Natural killer cell (primary cell): ENCODE results near the gene RNASE1. TPM values are rescaled to one million over a fixed set of nuclear protein-coding genes. Genes with fewer than 3 reads are reported as not detected.

Experiments used
- ATAC-seq, 3 donors: fragments of 150-1000 bp in 2 of 3; fragments of 200-7000 bp in 1 of 3; cut with Tn5 transposase; 1 replicate in 1 of 3; 2 replicates in 2 of 3; pipeline ENCODE4 v1.10.0; 2021; ENCODE audit warnings: mild to moderate bottlenecking in 2 of 3, moderate library complexity in 2 of 3
- DNase-seq, 2 donors: peaks; one replicate each; pipeline versions ENCODE4 v3.0.0 to v3.0.0-alpha.2; 2013 to 2021; ENCODE audit warnings: mixed read lengths in 1 of 2
- H3K27ac ChIP-seq: one replicate; pipeline ENCODE4 v1.5.1; 2013; ENCODE audit warnings: mild to moderate bottlenecking, low read length
- H3K27me3 ChIP-seq: one replicate; pipeline ENCODE4 v1.6.1; 2013; ENCODE audit warnings: low read length; ENCODE audit not compliant: control insufficient read depth, insufficient read depth
- H3K36me3 ChIP-seq: one replicate; pipeline ENCODE4 v1.6.1; 2013; ENCODE audit warnings: low read length; ENCODE audit not compliant: control insufficient read depth, insufficient read depth
- H3K4me1 ChIP-seq: one replicate; pipeline ENCODE4 v1.6.1; 2013; ENCODE audit warnings: low read length; ENCODE audit not compliant: control insufficient read depth, insufficient read depth
- H3K4me3 ChIP-seq: one replicate; pipeline ENCODE4 v1.5.1; 2013; ENCODE audit warnings: low read length
- H3K9me3 ChIP-seq: one replicate; pipeline ENCODE4 v1.6.1; 2013; ENCODE audit warnings: low read length; ENCODE audit not compliant: control insufficient read depth, insufficient read depth
- H3K27ac Mint-ChIP-seq, 2 donors: one replicate each; pipeline ENCODE4 v1.8.0; 2022; ENCODE audit warnings: mild to moderate bottlenecking in 2 of 2, mixed read lengths in 2 of 2, moderate library complexity in 1 of 2
- H3K27me3 Mint-ChIP-seq, 2 donors: one replicate each; pipeline ENCODE4 v1.8.0; 2022; ENCODE audit warnings: low read depth in 2 of 2, mixed read lengths in 2 of 2
- H3K36me3 Mint-ChIP-seq: one replicate; pipeline ENCODE4 v1.8.0; 2022; ENCODE audit warnings: mixed read lengths
- H3K4me1 Mint-ChIP-seq, 2 donors: one replicate each; pipeline ENCODE4 v1.8.0; 2022; ENCODE audit warnings: mixed read lengths in 2 of 2
- H3K4me3 Mint-ChIP-seq: one replicate; pipeline ENCODE4 v1.8.0; 2022; ENCODE audit warnings: mild to moderate bottlenecking, moderate library complexity, mixed read lengths
- H3K9me3 Mint-ChIP-seq, 2 donors: one replicate each; pipeline ENCODE4 v1.8.0; 2022; ENCODE audit warnings: mixed read lengths in 2 of 2
- CTCF ChIP-seq: fragments of 200-600 bp; IDR thresholded peaks from one replicate; pipeline ENCODE4 v1.8.0; 2022; ENCODE audit warnings: antibody characterized with exemption
- WGBS: methylation state at CpG from one replicate; pipeline ENCODE4 v1.1.7; 2013; ENCODE audit warnings: missing lambda C conversion rate; ENCODE audit not compliant: insufficient coverage; 5-methylcytosine and 5-hydroxymethylcytosine counted together
- intact Hi-C: fragments of 100-400 bp; cut with micrococcal nuclease; formaldehyde crosslinking; loops from one replicate; pipeline ENCODE4 v1.14.2; 2022
- total RNA-seq, 4 donors: library from RNA; stranded (reverse); fragments of 120-200 nt in 1 of 4; gene quantifications; one replicate each; pipeline versions ENCODE4 v1.2.3 to v1.2.4, GENCODE V29; 2013 to 2022

RNASE1 gene
- total RNA-seq, 3 donors from 2014 or later (not counting 1 experiment from before 2014, with no cell fraction given) = not detected

GRCh38 chr14:20757965-20758364 is 44.7 kb downstream of the RNASE1 start:
- H3K27ac ChIP-seq = no peak overlapping the region
- H3K9me3 ChIP-seq = no peaks in the 10 kb centered on the region
- Mint-ChIP-seq H3K9me3 (no peaks in the 10 kb centered on the region), H3K4me3 (no peak overlapping the region), H3K27me3 (no peaks in the 10 kb centered on the region), H3K27ac (no peak overlapping the region), H3K4me1 (peaks cover 0 to 5% of the 10 kb centered on the region in 2 donors), H3K36me3 (no peaks in the 10 kb centered on the region)
- peak; percentile 21 to 61 for DNase-seq
- H3K4me1 ChIP-seq = no peaks in the 10 kb centered on the region
- ATAC-seq = peak in 1 of 3 donors; percentile 59
- intact Hi-C loops = loop anchor here (1.0 to 5.0 kb wide), 3 partner anchors 97 to 213 kb away; no protein-coding TSS in a partner anchor
- H3K27me3 ChIP-seq = no peaks in the 10 kb centered on the region
- H3K36me3 ChIP-seq = no peaks in the 10 kb centered on the region
- H3K4me3 ChIP-seq = no peak overlapping the region
- TF ChIP-seq CTCF = peak; percentile 46
- 50% methylated on average over 4 of the region's 4 CpGs for WGBS

- Histone ChIP-seq H3K9me3 (peaks cover 10% of the 10 kb centered on the region), H3K4me1 (no peaks in the 10 kb centered on the region), H3K27me3 (no peaks in the 10 kb centered on the region), H3K36me3 (no peaks in the 10 kb centered on the region), H3K4me3 (no peak overlapping the region), H3K27ac (no peak overlapping the region)
- ATAC-seq (no peak), DNase-seq (no peak)
- intact Hi-C loops = loop anchor here (5.0 kb wide), 1 partner anchor 117 kb away; no protein-coding TSS in a partner anchor
- Mint-ChIP-seq H3K4me3 (no peak overlapping the region), H3K4me1 (peaks cover 0 to 5% of the 10 kb centered on the region in 2 donors), H3K36me3 (peaks cover 7% of the 10 kb centered on the region), H3K9me3 (peaks cover 0 to 6% of the 10 kb centered on the region in 2 donors), H3K27ac (no peak overlapping the region), H3K27me3 (peaks cover 6 to 18% of the 10 kb centered on the region in 2 donors)
- no peak for TF ChIP-seq CTCF
- 87% methylated on average over 6 of the region's 6 CpGs for WGBS
Measured at GRCh38 chr14:20755037-20755436, 47.6 kb downstream of the RNASE1 start.

GRCh38 chr14:20754308-20754707 is 48.3 kb downstream of the RNASE1 start:
- WGBS = 95% methylated on average over 1 of the region's 2 CpGs
- Histone ChIP-seq H3K4me3 (no peak overlapping the region), H3K36me3 (no peaks in the 10 kb centered on the region), H3K4me1 (no peaks in the 10 kb centered on the region), H3K9me3 (peaks cover 10% of the 10 kb centered on the region), H3K27ac (no peak overlapping the region), H3K27me3 (no peaks in the 10 kb centered on the region)
- Mint-ChIP-seq H3K9me3 (peaks cover 0 to 6% of the 10 kb centered on the region in 2 donors), H3K27ac (no peak overlapping the region), H3K36me3 (peaks cover 7% of the 10 kb centered on the region), H3K4me1 (peaks cover 0 to 5% of the 10 kb centered on the region in 2 donors), H3K4me3 (no peak overlapping the region), H3K27me3 (peaks cover 6 to 20% of the 10 kb centered on the region in 2 donors)
- ATAC-seq = no peak
- intact Hi-C loops = no loop called here
- no peak for TF ChIP-seq CTCF
- DNase-seq = no peak

GRCh38 chr14:20751963-20752562 is 50.6 kb downstream of the RNASE1 start:
- Histone ChIP-seq H3K9me3 (peaks cover 10% of the 10 kb centered on the region), H3K36me3 (no peaks in the 10 kb centered on the region), H3K27me3 (no peaks in the 10 kb centered on the region), H3K4me1 (no peaks in the 10 kb centered on the region), H3K27ac (no peak overlapping the region), H3K4me3 (no peak overlapping the region)
- intact Hi-C loops = no loop called here
- H3K4me3 Mint-ChIP-seq = no peak overlapping the region
- peaks cover 7% of the 10 kb centered on the region for H3K36me3 Mint-ChIP-seq
- no peak overlapping the region for H3K27ac Mint-ChIP-seq
- no peak for DNase-seq
- WGBS = 89% methylated on average over 5 of the region's 5 CpGs
- ATAC-seq = no peak
- H3K9me3 Mint-ChIP-seq = peaks cover 0 to 6% of the 10 kb centered on the region in 2 donors
- no peaks in the 10 kb centered on the region for H3K4me1 Mint-ChIP-seq
- TF ChIP-seq CTCF = no peak
- peaks cover 13 to 20% of the 10 kb centered on the region in 2 donors for H3K27me3 Mint-ChIP-seq
